K562 (cell line): Measurements from ENCODE around the gene PGAP2. TPM values are rescaled to one million over a fixed set of nuclear protein-coding genes. Genes with fewer than 3 reads are reported as not detected.
A peak's percentile ranks its signal among the peaks of the same experiment; 100 is the strongest.

Source experiments
- CBFA2T2 ChIP-seq: fragments of 450-650 bp; conservative IDR thresholded peaks from 2 replicates; pipeline ENCODE4 v1.6.1; 2017; ENCODE audit warnings: mild to moderate bottlenecking
- CREM ChIP-seq: IDR thresholded peaks from 2 replicates; pipeline ENCODE4 v1.6.1; 2014; ENCODE audit warnings: antibody characterized with exemption, low read depth
- EP400 ChIP-seq: fragments of 450-650 bp; IDR thresholded peaks from 2 replicates; pipeline ENCODE4 v1.6.1; 2017; ENCODE audit warnings: antibody characterized with exemption, mild to moderate bottlenecking, moderate library complexity
- ETV5 ChIP-seq: sonication (generic); formaldehyde crosslinking; IDR thresholded peaks from 2 replicates; pipeline ENCODE4 v1.4.0; 2020; ENCODE audit warnings: low read depth, mild to moderate bottlenecking, missing genetic modification reagents
- GATAD2A ChIP-seq: fragments of 450-650 bp; IDR thresholded peaks from 2 replicates; pipeline ENCODE4 v1.6.1; 2017
- HMGN3 ChIP-seq: IDR thresholded peaks from 2 replicates; pipeline ENCODE4 v1.6.1; 2011; ENCODE audit warnings: borderline replicate concordance, low read depth, mild to moderate bottlenecking, mixed read lengths, low read length; ENCODE audit not compliant: insufficient read length; ENCODE audit errors: extremely low read depth
- ID3 ChIP-seq, 2 experiments: fragments of 250-450 bp in 1 of 2; fragments of 450-650 bp in 1 of 2; sonication (Bioruptor Pico) in 1 of 2; IDR thresholded peaks; 2 replicates each; pipeline versions ENCODE4 v1.6.1 to v1.8.0; 2016 to 2021; ENCODE audit warnings: mild to moderate bottlenecking in 2 of 2, moderate library complexity in 2 of 2, missing compliant biosample characterization in 1 of 2, missing genetic modification characterization in 1 of 2
- IRF1 ChIP-seq: sonication (generic); formaldehyde crosslinking; IDR thresholded peaks from 2 replicates; pipeline ENCODE4 v1.8.0; 2022; ENCODE audit warnings: missing genetic modification reagents, mild to moderate bottlenecking, borderline replicate concordance
- JUND ChIP-seq, 2 experiments: IDR thresholded peaks; 2 replicates in 1 of 2; 3 replicates in 1 of 2; pipeline ENCODE4 v1.6.1; 2011; ENCODE audit warnings: borderline replicate concordance in 2 of 2, low read depth in 2 of 2, low read length in 2 of 2, improper control_type of control experiment in 1 of 2, missing biosample characterization in 1 of 2, missing genetic modification characterization in 1 of 2, missing genetic modification reagents in 1 of 2
- LCOR ChIP-seq: sonication (generic); formaldehyde crosslinking; IDR thresholded peaks from 2 replicates; pipeline ENCODE4 v1.8.0; 2022; ENCODE audit warnings: mild to moderate bottlenecking, missing genetic modification reagents
- MCM2 ChIP-seq: fragments of 450-650 bp; IDR thresholded peaks from 2 replicates; pipeline ENCODE4 v1.6.1; 2017; ENCODE audit warnings: low read depth, mild to moderate bottlenecking
- NBN ChIP-seq: fragments of 450-650 bp; IDR thresholded peaks from 2 replicates; pipeline ENCODE4 v1.6.1; 2016; ENCODE audit warnings: low read depth, mild to moderate bottlenecking
- NCOR1 ChIP-seq: fragments of 450-650 bp; IDR thresholded peaks from 2 replicates; pipeline ENCODE4 v1.6.1; 2016; ENCODE audit warnings: mild to moderate bottlenecking, moderate library complexity
- PBX2 ChIP-seq, 2 experiments: IDR thresholded peaks in 1 of 2; conservative IDR thresholded peaks in 1 of 2; 2 replicates each; pipeline ENCODE4 v1.6.1; 2016; ENCODE audit warnings: low read depth in 2 of 2, mild to moderate bottlenecking in 1 of 2, missing compliant biosample characterization in 1 of 2, missing genetic modification characterization in 1 of 2, moderate library complexity in 1 of 2
- RCOR1 ChIP-seq, 2 experiments: IDR thresholded peaks; 2 replicates each; pipeline ENCODE4 v1.6.1; 2012; ENCODE audit warnings: low read depth in 2 of 2, low read length in 2 of 2, borderline replicate concordance in 1 of 2, improper control_type of control experiment in 1 of 2
- SMARCA5 ChIP-seq: fragments of 450-650 bp; IDR thresholded peaks from 2 replicates; pipeline ENCODE4 v1.6.1; 2016
- TFAP4 ChIP-seq: sonication (generic); formaldehyde crosslinking; IDR thresholded peaks from 2 replicates; pipeline ENCODE4 v1.8.0; 2022; ENCODE audit warnings: missing genetic modification reagents, mild to moderate bottlenecking, moderate library complexity, borderline replicate concordance
- ZBTB12 ChIP-seq: fragments of 250-450 bp; sonication (Bioruptor Pico); IDR thresholded peaks from 2 replicates; pipeline ENCODE4 v1.4.0; 2020
- ZKSCAN3 ChIP-seq: fragments of 250-450 bp; sonication (Bioruptor Pico); IDR thresholded peaks from 2 replicates; pipeline ENCODE4 v1.4.0; 2020
- ZNF175 ChIP-seq: fragments of 200-800 bp; sonication (Bioruptor generic); IDR thresholded peaks from 2 replicates; pipeline ENCODE4 v1.6.1; 2016; ENCODE audit warnings: low read depth, mild to moderate bottlenecking, missing genetic modification characterization, missing compliant biosample characterization
- polyA plus RNA-seq, 8 experiments: library from polyadenylated mRNA; depleted of rRNA in 4 of 8; stranded (reverse) in 5 of 8; unstranded in 3 of 8; fragments of >200 nt; fragmentation: Nextera tagmentation in 2 of 8; fragmentation: Illumina TruSeq in 1 of 8; extraction: Ambion mirVana in 2 of 8; extraction: Trizol in 1 of 8; gene quantifications; 2 replicates each; pipeline versions ENCODE4 v1.2.1 to v1.2.3, GENCODE V29; 2011 to 2014; ENCODE audit warnings: inconsistent platforms in 1 of 8, missing spikeins in 1 of 8
- total RNA-seq, 7 experiments: library from RNA; depleted of rRNA in 6 of 7; stranded (reverse); fragments of >200 nt in 6 of 7; fragmentation: Illumina TruSeq in 2 of 7; extraction: Trizol in 2 of 7; gene quantifications; 2 replicates each; pipeline versions ENCODE4 v1.2.1 to v1.2.3, GENCODE V29; 2011 to 2021; ENCODE audit warnings: low replicate concordance in 1 of 7

PGAP2 gene
- total and polyA plus RNA-seq, 9 of the 15 experiments (the other 6 are each of a cell fraction or from before 2014, with no cell fraction given) = 17.9 to 47.2 (median 33.7) TPM

GRCh38 chr11:3865388-3866193 is 57.2 kb downstream of the PGAP2 start (continued):
- peak; percentile 63 for TF ChIP-seq NCOR1
- TF ChIP-seq EP400 = peak; percentile 14; the same call in 1 of the 2 replicates
- TF ChIP-seq IRF1 (CRISPR knock-in tag) = no peak
- TF ChIP-seq ZNF175 (CRISPR knock-in tag) = peak; percentile 85; the same call in 1 of the 2 replicates
- peak; percentile 69 for TF ChIP-seq CBFA2T2
- TF ChIP-seq HMGN3 = no peak
- no peak for TF ChIP-seq MCM2
- peak; percentile 73; the same call in 1 of the 2 replicates for TF ChIP-seq LCOR
- TF ChIP-seq SMARCA5 = no peak
- 0 out of 2 replicates have a peak, but pooled peaks have one; percentile 13 for TF ChIP-seq TFAP4 (CRISPR knock-in tag)
- no peak for TF ChIP-seq GATAD2A
- peak; percentile 92 for TF ChIP-seq JUND (IDR thresholded peaks at IDR 0.05; ENCODE audit: borderline replicate concordance, low read depth, low read length)
- TF ChIP-seq JUND (tag; IDR thresholded peaks at IDR 0.05; ENCODE audit: borderline replicate concordance, low read depth, low read length) = peak; percentile 89; the same call in 2 of the 3 replicates
- no peak for TF ChIP-seq PBX2 (CRISPR knock-in tag; IDR thresholded peaks at IDR 0.05; ENCODE audit: low read depth)
- peak; percentile 15; the same call in 1 of the 2 replicates for TF ChIP-seq PBX2 (tag; conservative IDR thresholded peaks at IDR 0.05; ENCODE audit: low read depth)
- TF ChIP-seq ZBTB12 (CRISPR knock-in tag) = peak; percentile 43; the same call in 1 of the 2 replicates
- no peak; the same call in 1 of the 2 replicates for TF ChIP-seq ETV5 (CRISPR knock-in tag)
- no peak for TF ChIP-seq CREM
- no peak for TF ChIP-seq ID3 (CRISPR knock-in tag; IDR thresholded peaks at IDR 0.05)
- peak; percentile 70; the same call in 1 of the 2 replicates for TF ChIP-seq ID3 (tag; IDR thresholded peaks at IDR 0.05)
- peak; percentile 17; the same call in 1 of the 2 replicates for TF ChIP-seq NBN
- peak in 1 of 2 experiments; percentile 71; a peak in 1 of 4 replicates for TF ChIP-seq RCOR1 (IDR thresholded peaks at IDR 0.05; ENCODE audit: borderline replicate concordance in 1 of 2, low read depth in 2 of 2, low read length in 2 of 2)
- no peak for TF ChIP-seq ZKSCAN3 (CRISPR knock-in tag)
